Keratinocyte (primary cell): Measurements from ENCODE around the gene PLA2G12B. TPM values are rescaled to one million over a fixed set of nuclear protein-coding genes. Genes with fewer than 3 reads are reported as not detected.

Experiments
- DNase-seq: peaks from one replicate; pipeline ENCODE4 v3.0.0-alpha.2; 2011; ENCODE audit warnings: low read depth, missing footprints, low spot score
- FAIRE-seq: peaks from 2 replicates; lab custom pipeline; 2011; peaks lifted over from hg19 to GRCh38; lab: Jason Lieb, UNC
- H2AFZ ChIP-seq: 2 replicates; pipeline ENCODE4 v1.6.0; 2012; ENCODE audit warnings: low read length, control low read depth, inconsistent platforms; ENCODE audit not compliant: control insufficient read depth
- H3K27ac ChIP-seq: 2 replicates; pipeline ENCODE4 v1.5.1; 2011; ENCODE audit warnings: low read length; ENCODE audit not compliant: control insufficient read depth, insufficient read depth
- H3K27me3 ChIP-seq: 3 replicates; pipeline ENCODE4 v1.6.0; 2011; ENCODE audit warnings: low read length; ENCODE audit not compliant: control insufficient read depth, insufficient read depth; ENCODE audit errors: extremely low read depth
- H3K36me3 ChIP-seq, 2 experiments: 2 replicates in 1 of 2; 3 replicates in 1 of 2; pipeline ENCODE4 v1.5.1; 2011; ENCODE audit warnings: low read length in 2 of 2, mild to moderate bottlenecking in 1 of 2; ENCODE audit not compliant: control insufficient read depth in 2 of 2, insufficient read depth in 2 of 2; ENCODE audit errors: extremely low read depth in 1 of 2
- H3K4me1 ChIP-seq: 3 replicates; pipeline ENCODE4 v1.5.1; 2011; ENCODE audit warnings: low read length; ENCODE audit not compliant: control insufficient read depth, insufficient read depth; ENCODE audit errors: extremely low read depth
- H3K4me2 ChIP-seq: 3 replicates; pipeline ENCODE4 v1.6.0; 2011; ENCODE audit warnings: low read depth, low read length; ENCODE audit not compliant: control insufficient read depth, insufficient read depth; ENCODE audit errors: extremely low read depth
- H3K4me3 ChIP-seq, 3 experiments: fragments of 200-600 bp in 1 of 3; sonication (generic) in 1 of 3; 2 replicates in 2 of 3; 3 replicates in 1 of 3; pipeline ENCODE4 v1.5.1; 2011 to 2016; ENCODE audit warnings: low read length in 3 of 3, mild to moderate bottlenecking in 3 of 3, control low read depth in 2 of 3, inconsistent platforms in 1 of 3, low read depth in 1 of 3, mixed read lengths in 1 of 3, mixed run types in 1 of 3, moderate library complexity in 1 of 3; ENCODE audit not compliant: control insufficient read depth in 2 of 3, insufficient read depth in 2 of 3; ENCODE audit errors: extremely low read depth in 1 of 3
- H3K79me2 ChIP-seq: 2 replicates; pipeline ENCODE4 v1.6.0; 2012; ENCODE audit warnings: low read length; ENCODE audit not compliant: control insufficient read depth, insufficient read depth
- H3K9ac ChIP-seq: 3 replicates; pipeline ENCODE4 v1.6.0; 2011; ENCODE audit warnings: low read length; ENCODE audit not compliant: control insufficient read depth, insufficient read depth; ENCODE audit errors: extremely low read depth
- H3K9me1 ChIP-seq: 3 replicates; pipeline ENCODE4 v1.6.0; 2011; ENCODE audit warnings: low read length; ENCODE audit not compliant: control insufficient read depth, insufficient read depth; ENCODE audit errors: extremely low read depth
- H3K9me3 ChIP-seq: 2 replicates; pipeline ENCODE4 v1.5.1; 2012; ENCODE audit warnings: low read depth, low read length; ENCODE audit not compliant: control insufficient read depth
- H4K20me1 ChIP-seq: 3 replicates; pipeline ENCODE4 v1.6.0; 2011; ENCODE audit warnings: low read length; ENCODE audit not compliant: control insufficient read depth, insufficient read depth; ENCODE audit errors: extremely low read depth
- EZH2 ChIP-seq: IDR thresholded peaks from one replicate; pipeline ENCODE4 v1.6.1; 2012; ENCODE audit warnings: inconsistent platforms, mild to moderate bottlenecking, low read length, moderate library complexity
- dilution Hi-C: fragments of 300-500 bp; cut with MboI; formaldehyde crosslinking; loops from one replicate; pipeline ENCODE4 v1.7.0; 2020; ENCODE audit warnings: low sequenced_read_pairs; ENCODE audit not compliant: extremely low pct_ligation_motif_present
- polyA plus RNA-seq, 5 experiments: library from polyadenylated mRNA; depleted of rRNA in 3 of 5; stranded (reverse) in 3 of 5; stranded (forward) in 1 of 5; unstranded in 1 of 5; fragments of >200 nt; gene quantifications; 1 replicate in 1 of 5; 2 replicates in 3 of 5; 3 replicates in 1 of 5; pipeline versions ENCODE4 v1.2.1 to v1.2.3, GENCODE V29; 2011 to 2012; ENCODE audit warnings: missing spikeins in 2 of 5, low read depth in 1 of 5, low replicate concordance in 1 of 5
- TF ChIP-seq, protein P1 (sequence below), 3 experiments: IDR thresholded peaks in 1 of 3; conservative IDR thresholded peaks in 1 of 3; optimal IDR thresholded peaks in 1 of 3; 2 replicates in 2 of 3; 3 replicates in 1 of 3; pipeline versions ENCODE3 to v1.5.1; 2011; ENCODE audit warnings: low read length in 3 of 3, mild to moderate bottlenecking in 3 of 3, moderate library complexity in 2 of 3, control low read depth in 1 of 3, inconsistent platforms in 1 of 3; ENCODE audit not compliant: insufficient read depth in 2 of 3; ENCODE audit errors: extremely low read depth in 1 of 3

PLA2G12B gene
- polyA plus RNA-seq, 1 donor (not counting 4 experiments of a cell fraction or from before 2014, with no cell fraction given): not detected

DNA sequence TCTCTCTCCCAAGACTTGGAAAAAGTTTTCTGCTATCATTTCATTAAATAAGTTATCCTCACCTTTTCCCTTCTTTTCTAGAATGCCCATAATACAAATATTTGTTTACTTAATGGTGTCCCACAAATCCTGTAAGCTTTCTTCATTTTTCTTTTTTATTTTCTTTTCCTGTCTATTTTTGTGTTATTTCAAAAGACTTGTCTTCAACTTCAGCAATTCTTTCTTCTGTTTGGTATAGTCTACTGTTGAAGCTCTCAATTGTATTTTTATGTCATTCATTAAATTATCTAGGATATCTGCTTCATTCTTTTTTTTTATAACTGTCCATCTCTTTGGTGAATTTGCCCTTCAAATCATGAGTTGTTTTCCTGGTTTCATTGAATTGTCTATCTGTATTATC is 25.1 kb upstream of the PLA2G12B start:
- DNase-seq (no peak), FAIRE-seq (no peak)
- Histone ChIP-seq H4K20me1 (no peaks in the 10 kb centered on the region), H3K9me1 (no peaks in the 10 kb centered on the region), H3K27ac (no peak overlapping the region), H3K79me2 (no peaks in the 10 kb centered on the region), H3K9me3 (no peaks in the 10 kb centered on the region), H3K27me3 (no peaks in the 10 kb centered on the region), H3K4me1 (peaks cover 19% of the 10 kb centered on the region), H3K36me3 (no peaks in the 10 kb centered on the region), H3K4me3 (no peak overlapping the region), H3K4me2 (no peak overlapping the region), H3K9ac (no peak overlapping the region), H2AFZ (no peak overlapping the region)
- TF ChIP-seq EZH2: no peak
- TF ChIP-seq, protein P1, sequence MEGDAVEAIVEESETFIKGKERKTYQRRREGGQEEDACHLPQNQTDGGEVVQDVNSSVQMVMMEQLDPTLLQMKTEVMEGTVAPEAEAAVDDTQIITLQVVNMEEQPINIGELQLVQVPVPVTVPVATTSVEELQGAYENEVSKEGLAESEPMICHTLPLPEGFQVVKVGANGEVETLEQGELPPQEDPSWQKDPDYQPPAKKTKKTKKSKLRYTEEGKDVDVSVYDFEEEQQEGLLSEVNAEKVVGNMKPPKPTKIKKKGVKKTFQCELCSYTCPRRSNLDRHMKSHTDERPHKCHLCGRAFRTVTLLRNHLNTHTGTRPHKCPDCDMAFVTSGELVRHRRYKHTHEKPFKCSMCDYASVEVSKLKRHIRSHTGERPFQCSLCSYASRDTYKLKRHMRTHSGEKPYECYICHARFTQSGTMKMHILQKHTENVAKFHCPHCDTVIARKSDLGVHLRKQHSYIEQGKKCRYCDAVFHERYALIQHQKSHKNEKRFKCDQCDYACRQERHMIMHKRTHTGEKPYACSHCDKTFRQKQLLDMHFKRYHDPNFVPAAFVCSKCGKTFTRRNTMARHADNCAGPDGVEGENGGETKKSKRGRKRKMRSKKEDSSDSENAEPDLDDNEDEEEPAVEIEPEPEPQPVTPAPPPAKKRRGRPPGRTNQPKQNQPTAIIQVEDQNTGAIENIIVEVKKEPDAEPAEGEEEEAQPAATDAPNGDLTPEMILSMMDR (optimal IDR thresholded peaks at IDR 0.05 in 1 of 3, IDR thresholded peaks at IDR 0.05 in 1 of 3, conservative IDR thresholded peaks at IDR 0.05 in 1 of 3; ENCODE audit: extremely low read depth in 1 of 3, insufficient read depth in 2 of 3, low read length in 3 of 3): no peak
- dilution Hi-C loops: no loop called here

DNA sequence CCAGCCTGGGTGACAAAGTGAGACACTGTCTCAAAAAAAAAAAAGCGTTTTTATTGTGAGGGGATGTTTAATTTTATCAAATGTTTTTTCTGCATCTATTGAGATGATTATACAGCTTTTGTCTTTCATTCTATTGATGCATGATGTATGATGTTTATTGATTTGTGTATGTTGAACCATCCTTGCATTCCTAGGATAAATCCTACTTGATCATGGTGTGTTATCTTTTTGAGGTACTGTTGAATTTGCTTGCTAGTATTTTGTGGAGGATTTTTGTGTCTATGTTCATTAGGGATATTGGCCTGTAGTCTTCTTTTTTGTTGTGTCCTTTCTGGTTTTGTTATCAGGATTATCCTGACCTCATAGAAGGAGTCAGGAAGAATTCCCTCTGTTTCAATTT is 22.3 kb upstream of the PLA2G12B start:
- TF ChIP-seq EZH2: no peak
- TF ChIP-seq, protein P1 (optimal IDR thresholded peaks at IDR 0.05 in 1 of 3, IDR thresholded peaks at IDR 0.05 in 1 of 3, conservative IDR thresholded peaks at IDR 0.05 in 1 of 3; ENCODE audit: extremely low read depth in 1 of 3, insufficient read depth in 2 of 3, low read length in 3 of 3): no peak
- dilution Hi-C loops: no loop called here
- H3K27me3 ChIP-seq: no peaks in the 10 kb centered on the region
- no peak overlapping the region for H3K4me2 ChIP-seq
- H3K9ac ChIP-seq: no peak overlapping the region
- no peak overlapping the region for H2AFZ ChIP-seq
- no peak overlapping the region for H3K27ac ChIP-seq
- no peak overlapping the region for H3K4me3 ChIP-seq
- peaks cover 19% of the 10 kb centered on the region for H3K4me1 ChIP-seq
- H3K36me3 ChIP-seq: no peaks in the 10 kb centered on the region
- no peak for DNase-seq
- H3K9me1 ChIP-seq: no peaks in the 10 kb centered on the region
- FAIRE-seq: no peak
- H4K20me1 ChIP-seq: no peaks in the 10 kb centered on the region
- no peaks in the 10 kb centered on the region for H3K79me2 ChIP-seq
- H3K9me3 ChIP-seq: no peaks in the 10 kb centered on the region
